Activated T-cell treated with anti-CD3 and anti-CD28 coated beads for 4 hours (primary cell): ENCODE results near the gene GRIK4.
"Not testable (repeated sequence)": the region's sequence is repeated elsewhere in the genome, so short reads cannot be mapped to it uniquely, and the experiment has no call there.

Source experiments
- DNase-seq: peaks from one replicate; pipeline ENCODE4 v3.0.0-alpha.2; 2020

The GRIK4 gene

DNA sequence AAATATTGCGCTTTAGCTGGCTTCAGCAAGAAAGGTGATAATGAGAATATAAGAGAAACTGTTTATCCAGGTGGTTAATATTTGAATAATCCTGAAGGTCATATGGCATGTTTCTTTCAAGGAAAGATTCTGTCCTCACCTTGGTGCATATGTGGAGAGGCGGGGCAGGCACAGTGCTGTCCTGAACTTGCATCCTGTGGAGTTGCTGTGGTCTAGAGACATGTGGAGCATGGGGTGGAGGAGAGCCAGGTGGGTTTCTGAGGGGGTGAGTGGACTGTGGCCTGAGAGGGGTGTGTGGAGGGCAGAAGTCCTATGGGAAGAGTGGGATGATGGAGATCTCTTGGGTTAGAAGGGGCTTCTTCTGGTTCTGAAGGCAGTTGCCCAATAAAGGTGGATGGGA is 65.5 kb downstream of the GRIK4 start:
- DNase-seq = no peak

DNA sequence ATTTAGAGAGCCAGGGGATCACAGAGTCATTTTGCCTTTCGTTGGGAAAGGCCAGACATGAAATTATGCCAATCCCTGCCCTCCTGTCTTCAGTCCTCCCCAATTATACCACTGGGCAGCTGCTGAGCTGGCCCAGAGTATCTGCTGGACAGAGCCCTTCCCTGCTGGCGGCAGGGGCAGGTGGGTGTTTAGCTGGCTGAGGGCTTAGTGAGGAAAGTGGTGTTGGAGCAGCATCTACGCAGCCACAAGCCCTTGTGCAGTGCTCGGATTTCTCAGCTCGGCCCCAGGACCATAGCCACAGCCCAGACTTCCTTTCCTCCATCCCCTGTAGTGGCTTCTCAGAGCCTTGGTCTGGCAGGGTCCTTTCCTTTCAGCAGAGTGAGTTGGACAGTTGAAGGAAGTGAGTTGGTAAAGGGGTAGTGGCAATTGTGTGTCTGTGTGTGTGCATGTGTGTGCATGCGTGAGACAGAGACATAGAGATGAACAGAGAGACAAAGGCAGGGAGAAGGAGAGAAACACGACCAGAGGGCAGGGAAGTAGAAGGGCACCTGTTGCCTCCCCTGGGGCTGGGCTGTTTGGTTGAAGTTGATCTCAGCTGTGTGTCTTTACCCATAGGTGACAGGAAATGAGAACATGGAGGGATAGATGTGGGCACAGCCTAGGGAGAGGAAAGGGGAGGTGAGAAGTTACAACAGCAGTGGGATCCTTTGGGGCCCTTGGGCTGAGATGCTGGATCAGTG is 66.2 kb downstream of the GRIK4 start:
- DNase-seq = no peak

DNA sequence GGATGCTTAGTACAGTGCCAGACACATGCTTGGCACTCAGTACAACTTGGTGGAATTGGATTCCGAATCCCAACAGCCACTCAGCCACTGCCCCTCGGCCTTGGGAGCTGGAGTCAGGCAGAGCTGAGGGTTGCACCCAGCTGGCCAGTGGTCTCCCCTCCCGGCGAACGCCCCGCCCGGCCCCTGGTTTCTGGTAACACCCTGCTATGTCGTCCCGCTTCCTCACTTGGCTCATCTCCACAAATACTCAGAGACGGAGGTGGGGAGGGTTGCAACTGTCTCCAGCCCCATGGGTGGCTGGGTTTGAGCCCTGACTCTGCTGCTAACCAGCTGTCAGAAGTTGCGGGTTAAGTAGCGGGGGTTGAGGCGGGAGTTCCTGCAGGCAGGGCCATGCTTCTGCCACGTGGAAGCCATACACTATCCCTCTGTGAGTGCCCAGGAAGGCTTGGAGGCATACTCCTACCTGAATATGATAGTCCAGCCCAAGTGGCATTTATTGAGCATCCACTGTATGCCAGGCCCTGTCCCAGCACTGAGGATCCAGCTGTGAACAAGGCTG is 67.1 kb downstream of the GRIK4 start:
- DNase-seq = no peak

DNA sequence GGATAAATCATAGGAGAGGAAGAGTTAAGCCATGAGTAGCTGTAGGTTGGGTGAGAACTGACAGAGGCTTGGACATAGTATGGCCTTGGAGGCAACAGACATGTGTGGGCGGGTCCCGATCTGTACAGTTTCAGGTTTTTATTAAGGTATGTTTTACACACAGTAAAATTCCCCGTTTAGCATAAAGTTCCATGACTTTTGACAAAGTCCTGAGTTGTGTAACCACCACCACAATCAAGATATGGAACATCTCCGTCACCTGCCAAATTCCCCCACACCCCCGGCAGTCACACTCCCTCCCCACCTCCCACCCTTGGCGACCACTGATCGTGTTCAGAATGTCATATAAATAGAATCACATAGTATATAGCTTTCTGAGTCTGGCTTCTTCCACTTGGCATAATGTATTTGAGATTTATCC is 68.1 kb downstream of the GRIK4 start:
- no peak for DNase-seq

DNA sequence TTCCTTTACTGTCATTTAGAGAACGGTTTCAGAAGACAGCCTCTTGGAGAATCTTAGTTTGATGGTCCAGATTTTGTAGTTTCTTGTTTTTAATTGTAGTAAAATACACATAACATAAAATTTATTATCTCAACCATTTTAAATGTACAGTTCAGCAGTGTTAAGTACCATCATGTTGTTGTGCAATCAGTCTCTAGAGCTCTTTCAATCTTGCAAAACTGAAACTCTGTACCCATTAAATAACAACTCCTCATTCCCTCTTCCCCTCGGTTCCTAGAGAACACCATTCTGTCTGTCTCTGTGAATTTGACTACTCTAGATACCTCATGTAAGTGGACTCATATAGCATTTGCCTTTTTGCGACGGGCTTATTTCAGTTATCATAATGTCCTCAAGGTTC is 69.8 kb downstream of the GRIK4 start:
- no peak for DNase-seq

DNA sequence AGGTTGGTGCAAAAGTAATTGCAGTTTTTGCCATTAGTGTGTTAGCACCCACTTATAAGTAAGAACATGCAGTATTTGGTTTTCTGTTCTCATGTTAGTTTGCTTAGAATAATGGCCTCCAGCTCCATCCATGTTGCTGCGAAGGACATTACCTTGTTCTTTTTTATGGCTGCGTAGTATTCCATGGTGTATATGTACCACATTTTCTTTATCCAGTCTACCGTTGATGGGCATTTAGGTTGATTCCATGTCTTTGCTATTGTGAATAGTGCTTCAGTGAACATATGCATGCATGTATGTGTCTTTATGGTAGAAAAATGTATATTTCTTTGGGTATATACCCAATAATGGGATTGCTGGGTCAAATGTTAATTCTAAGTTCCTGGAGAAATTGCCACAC is 71.0 kb downstream of the GRIK4 start:
- not testable (repeated sequence) for DNase-seq

DNA sequence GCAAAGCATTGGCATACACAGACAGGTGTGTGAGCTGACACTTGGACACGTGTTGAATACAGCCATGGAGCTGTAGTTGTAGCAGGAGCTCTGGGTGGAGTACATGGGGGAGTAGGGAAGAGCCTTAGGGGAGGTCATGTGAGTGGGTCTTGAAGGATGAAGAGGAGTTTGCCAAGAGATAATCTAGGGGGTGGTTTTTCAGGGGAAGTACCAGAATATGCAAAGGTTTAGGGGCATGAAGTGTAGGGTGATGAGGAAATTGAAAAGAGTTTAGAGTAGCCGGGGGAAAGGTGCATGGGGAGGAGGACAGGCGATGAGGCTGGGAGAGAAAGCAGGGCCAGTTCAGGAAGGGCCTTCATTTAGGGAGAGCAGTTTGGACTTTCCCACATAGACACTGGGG is 74.5 kb downstream of the GRIK4 start:
- DNase-seq = no peak

DNA sequence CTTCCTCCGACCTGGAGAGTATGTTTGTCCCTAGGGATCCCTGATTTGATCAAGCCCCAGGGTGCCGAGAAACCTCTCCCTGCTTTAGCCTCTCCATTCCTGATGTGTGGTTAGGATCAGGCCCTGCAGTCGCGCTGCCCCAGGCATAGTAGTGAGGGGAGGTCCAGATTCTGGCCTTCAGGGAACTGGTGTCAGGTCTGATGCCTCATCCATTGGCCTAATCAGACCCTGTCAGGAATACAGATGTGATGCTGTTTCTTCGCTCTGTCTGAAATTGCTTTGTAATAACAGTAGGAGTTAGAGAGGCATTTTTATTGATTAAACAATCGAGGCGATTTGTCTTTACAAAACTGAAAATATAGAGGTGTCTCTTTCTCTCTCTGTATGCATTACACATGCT is 75.2 kb downstream of the GRIK4 start:
- no peak for DNase-seq

DNA sequence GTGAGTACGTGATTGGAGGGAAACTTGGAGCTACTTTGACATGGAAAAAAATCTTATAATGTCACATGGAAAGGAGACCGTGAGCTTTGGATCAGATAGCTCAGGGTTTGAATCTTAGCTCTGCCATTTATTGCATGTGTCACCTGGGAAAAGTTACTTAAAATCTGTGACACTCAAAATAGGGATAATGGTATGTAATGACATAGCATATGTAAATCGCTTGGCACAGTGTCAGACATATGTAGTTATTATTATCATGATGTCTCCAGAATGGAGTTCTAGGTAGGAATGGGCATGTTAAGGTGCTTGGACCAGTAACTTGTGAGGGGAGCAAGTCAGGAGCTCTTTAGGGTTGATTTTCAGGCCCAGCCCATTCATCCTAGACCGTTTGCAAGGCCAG is 75.8 kb downstream of the GRIK4 start:
- no peak for DNase-seq

DNA sequence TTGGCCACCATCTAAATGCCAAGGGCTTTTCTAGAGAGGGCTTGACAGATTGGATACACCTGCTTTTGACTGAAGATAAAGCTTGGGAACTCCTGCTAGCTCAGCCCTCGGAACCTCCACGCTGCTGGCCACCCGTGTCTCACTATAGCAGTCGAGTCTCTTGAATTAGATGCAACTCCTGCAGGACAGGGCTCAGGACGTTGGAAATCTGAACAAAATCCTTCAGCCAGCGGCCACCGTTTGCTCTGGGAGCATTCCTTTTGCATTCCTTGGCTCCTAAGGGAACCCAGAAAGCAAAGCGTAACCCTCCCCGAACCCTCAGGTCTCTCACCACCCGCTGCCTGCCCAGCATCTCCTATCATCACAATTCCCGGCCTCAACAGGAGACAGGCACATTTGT is 77.8 kb downstream of the GRIK4 start:
- no peak for DNase-seq

DNA sequence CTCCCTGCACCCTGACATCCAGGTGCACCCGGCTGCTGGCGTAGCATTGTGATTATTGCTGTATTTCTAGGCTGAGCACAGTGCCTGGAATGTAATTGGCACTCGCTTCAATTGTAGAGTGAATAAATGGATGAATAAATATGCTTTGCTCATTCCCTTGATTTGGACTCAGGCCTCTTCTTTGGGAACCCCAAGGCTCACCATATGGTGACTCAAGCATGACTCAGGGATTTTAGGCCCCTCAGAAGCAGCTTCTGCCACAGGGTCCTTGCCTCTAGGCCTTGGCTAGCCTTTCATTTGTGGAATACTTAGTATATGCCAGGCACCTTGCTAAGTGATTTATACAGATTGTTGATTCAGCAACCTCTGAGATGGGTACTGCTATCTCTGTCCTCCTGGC is 78.9 kb downstream of the GRIK4 start:
- DNase-seq = no peak

DNA sequence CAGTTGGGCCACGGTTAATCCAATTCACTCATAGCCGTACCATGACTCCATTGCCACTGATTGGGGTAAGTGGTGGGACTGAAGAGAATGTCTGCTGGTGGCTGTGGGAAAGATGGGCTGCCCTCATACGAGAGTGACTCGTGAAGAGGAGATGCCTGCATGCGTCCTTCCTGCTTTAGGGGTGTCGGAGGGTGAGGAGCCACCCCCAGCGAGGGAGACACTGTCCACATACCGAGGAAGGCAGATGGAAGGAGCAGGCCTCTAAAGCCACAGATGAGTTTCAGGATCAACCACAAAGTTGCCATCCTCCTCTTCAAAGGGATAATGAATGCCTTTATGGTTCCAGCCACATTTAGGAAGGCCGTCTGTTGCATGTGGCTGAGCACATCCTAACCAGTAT is 83.2 kb downstream of the GRIK4 start:
- no peak for DNase-seq

DNA sequence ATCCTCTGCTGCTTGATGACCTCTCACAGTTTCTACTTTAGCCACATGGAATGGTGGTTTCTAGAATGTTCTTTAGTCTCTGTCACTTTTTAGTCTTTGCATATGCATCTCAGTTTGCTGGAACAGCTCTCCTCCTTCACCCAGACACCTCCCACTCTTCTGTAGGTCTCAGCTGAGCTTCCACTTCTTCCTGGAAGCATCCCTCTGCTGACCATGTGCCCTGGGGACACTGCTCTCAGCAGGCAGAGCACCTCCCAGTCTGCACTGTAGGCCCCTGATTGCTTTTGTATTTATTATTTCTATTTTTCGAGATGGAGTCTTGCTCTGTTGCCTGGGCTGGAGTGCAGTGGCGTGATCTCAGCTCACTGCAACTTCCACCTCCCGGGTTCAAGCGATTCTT is 84.0 kb downstream of the GRIK4 start:
- no peak for DNase-seq

DNA sequence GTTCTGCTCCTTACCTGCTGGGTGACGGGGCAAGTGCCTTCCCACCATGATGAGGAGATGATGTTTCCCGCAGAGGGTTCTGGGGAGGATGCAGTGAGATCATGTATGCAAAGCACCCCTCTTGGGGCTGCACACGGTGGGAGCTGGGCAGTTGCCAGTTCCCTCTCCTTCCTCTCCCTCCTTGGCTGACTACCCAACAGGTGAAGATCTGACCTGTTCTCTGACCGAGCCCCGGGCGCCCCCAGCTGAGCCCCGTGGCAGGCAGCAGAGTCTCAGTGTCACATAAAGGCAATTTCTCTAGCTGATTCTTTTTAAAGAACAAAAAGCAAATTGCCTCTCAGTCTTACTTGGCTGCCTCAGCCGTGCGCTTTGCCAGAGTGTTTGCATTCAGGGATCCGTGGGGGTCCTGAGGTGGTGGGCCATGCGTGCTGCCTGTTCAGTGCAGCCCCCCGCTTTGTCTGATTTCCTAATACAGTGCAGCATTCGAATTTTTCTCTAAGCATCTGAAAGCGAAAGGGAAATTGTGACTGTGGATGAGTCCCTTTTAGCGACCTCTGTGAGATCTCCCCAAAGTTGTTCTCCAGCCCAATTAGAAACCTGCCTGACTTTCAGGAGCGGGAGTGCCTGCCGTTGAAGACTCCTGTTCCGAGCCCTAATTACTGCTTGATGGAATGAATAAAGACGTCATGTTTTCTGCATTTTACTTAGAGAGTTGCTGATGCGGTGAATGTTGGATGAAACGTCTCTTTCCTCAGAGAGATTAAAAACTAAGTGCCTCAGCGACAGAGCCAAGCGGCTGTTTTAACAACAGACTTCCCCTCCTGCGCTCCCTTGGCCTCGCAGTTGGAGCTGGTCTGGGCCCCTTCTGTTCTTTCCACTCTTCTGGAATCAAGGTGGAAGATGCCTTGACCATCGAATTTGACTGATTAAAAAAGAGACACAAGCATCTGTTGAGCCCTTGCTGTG is 86.0 kb downstream of the GRIK4 start:
- no peak for DNase-seq

DNA sequence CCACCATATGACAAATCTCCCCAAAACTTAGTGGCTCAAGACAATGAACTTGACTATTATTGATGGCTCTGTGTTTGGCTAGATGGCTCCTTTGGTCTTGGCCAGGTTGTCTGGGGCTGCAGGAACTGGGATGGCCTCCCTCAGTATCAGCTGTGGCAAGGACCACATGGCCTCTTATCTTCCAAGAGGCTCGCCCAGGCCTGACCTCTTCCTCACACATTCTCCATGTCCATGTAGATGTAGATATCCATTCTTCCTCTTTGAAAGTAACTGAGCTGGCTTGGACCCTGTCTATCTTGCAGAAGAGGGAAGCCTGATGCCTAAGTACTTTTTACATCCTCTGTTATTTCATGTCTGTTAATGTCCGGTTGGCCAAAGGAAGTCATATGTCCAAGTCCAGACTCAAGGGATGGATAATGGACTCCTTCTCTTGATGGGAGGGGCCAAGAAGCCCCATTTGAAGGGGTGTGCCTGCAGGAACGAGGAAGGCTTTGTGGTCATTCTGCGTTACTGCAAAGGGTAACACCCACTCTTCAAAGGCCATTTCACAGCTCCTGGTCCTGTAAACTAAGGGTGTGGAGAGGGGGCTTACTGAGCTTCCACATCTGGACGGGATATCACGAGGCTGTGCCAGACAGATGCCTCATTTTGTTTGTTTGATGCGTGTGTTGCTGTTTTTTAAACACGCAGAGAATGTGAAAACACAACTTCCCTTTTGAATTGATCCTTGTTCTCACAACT is 87.1 kb downstream of the GRIK4 start:
- DNase-seq = no peak

DNA sequence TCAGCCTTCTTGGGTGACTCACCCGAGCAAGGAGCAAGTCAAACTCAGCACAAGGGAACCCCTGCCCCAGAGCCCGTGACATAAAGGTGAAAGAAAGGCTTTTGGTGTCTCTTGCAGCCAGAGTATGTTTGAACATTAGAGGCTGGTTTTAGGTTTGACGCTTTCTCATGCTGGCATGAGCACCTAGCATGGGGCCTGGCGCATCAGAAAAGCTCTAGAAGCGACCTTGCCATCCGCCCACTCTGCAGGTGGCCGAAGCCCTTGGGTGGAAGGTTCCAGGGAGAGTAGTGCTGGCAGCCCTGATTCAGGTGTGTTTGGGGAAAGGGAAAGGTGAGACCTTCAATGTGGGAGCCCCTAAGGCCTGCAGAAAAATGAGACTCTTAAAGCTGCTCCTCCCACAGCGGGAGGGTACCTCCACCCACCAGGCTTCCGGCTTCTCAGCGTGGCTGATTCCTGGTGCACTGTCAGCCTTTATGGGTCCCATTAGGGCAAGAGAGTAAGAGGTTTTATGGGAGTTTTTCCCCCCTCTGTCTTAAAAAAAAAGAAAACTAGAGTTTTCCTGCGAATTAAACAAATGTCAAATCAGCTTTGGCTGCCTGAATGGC is 88.4 kb downstream of the GRIK4 start:
- DNase-seq = no peak

DNA sequence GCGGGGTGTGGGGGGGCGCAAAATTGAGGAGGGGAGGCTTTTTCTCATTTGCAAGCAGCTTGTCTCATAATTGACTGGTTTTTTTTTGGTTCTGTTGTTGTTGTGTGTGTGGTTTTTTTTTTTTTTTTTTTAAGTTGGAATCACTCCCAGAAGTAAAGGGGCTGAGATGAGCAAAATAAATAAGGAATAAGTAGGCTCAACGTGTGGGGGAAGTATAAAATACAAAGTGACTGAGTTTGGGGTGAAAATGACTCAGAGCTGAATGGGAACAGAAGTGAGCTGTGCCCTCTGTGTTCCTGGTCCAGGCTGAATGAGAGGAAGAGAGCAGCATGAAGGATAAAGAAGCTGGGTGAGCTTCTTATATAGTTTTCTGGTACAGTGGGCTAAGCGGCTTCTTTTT is 90.0 kb downstream of the GRIK4 start:
- no peak for DNase-seq

DNA sequence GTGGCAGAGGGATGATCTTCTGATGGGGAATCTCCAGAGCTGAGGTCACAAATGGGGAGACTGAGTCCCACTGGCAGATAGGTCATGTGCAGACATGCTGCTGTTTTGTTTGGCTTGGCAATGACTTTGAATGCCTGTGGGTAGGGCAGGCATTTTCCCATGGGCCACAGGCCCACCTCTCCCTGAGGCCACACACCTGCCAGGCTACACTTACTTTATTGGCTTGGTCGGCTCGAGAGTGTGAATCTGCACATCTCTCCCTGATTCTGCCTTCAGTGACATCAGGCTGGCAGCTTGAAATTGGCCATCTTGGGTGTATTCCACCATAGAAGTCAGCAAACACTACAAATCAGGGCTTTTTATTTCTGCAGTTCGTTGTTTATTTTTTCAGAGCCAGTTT is 91.5 kb downstream of the GRIK4 start:
- DNase-seq = no peak

DNA sequence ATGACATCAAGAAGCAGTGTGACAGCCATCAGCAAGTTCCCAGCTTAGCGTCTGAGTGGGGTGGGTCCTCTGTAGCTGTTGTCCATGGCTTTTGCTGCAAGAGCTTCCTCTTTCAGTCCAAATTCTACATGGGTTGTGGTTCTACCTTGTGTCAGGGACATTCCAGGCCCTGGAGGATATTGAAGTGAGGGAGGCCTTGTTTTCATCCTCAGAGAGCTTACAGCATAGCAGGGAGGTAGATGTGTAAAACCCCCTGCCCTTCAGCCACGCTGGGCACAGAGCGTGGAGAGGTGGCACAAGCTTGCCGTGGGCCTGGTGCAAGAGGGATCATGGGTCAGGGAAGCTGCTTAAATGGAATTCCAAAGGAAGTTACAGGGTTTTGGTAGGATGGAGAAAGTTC is 93.9 kb downstream of the GRIK4 start:
- DNase-seq = no peak

DNA sequence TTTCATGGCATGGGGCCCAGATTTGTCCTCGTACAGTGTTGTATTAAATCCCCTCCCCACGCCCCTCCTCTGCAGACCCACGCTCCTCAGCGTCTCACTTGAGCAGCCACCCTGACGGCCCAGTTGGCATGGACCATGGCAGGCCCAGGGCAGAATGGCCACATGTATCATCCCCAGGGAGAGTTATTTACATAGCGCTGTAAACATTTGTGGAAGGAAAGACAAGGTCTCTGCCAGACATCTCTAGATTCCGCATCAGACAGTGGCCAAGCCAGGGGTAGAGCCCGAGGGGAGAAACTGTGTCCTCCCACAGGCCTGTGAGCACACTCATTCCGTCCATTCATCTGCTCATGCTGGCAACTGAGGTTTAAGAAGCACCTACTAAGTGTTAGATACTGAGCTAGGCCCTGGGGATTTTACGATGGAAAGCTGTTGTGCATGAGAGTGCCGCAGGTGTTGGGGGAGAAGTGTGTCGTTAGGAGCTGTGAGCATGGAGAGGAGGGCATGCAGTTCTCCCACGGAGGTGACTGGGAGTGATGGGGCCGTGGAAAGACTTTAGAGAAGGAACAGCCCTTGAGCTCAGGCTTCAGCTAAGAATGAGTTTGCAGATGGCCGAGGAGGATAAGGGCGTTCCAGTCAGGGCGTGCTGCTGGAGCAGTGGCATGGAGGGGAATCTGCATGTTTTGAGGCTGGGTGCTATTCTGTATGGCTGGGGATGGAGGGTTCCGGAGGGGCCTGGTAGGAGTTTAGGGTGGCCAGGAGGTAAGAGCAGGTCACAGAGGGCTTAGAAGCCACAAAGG is 94.9 kb downstream of the GRIK4 start:
- DNase-seq = no peak

DNA sequence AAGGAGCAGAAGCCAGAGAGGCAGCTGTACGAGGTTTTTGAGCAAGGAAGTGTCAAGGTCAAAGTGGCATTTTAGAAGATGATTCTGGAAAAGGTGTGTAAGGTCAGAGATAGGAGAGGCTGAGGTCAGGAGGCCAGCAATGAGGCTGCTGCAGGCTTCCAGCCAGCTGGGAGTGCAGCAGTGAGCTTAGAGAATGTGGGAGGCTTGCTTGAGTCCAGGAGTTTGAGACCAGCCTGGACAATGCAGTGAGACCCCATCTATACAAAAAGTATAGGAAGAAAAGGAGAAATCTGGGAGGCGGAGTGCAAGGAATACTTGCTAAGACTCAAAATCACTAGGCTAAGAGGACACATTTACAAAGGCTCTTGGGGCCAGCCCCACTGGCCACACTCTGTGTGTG is 96.5 kb downstream of the GRIK4 start:
- no peak for DNase-seq

DNA sequence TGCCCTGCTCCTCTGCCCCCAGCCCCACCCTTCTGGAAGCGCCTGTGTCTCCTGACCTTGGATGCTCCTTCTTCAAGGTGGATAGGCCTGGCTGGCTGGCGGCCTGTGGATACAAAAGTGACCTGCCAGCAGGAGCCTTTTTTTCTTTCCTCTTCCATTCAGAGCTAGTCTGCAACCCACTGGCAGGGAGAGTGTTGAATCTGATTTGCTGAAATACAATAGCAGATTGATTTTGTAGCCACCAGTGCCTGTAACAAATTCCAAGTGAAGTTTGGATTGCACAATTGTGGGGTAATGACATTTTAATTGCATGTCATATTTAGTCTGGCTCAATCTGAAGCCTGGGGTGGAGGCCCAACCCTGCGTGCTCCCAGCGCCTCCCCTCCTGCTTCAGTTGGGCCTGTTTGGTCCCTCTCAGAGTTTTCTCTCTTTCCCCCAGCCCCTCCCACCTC is 97.2 kb downstream of the GRIK4 start:
- no peak for DNase-seq
